ENCODE results near the gene APOA1. TPM values are rescaled to one million over a fixed set of nuclear protein-coding genes. Genes with fewer than 3 reads are reported as not detected.

Gene APOA1
- total and polyA plus RNA-seq, 2 donors (not counting 3 experiments of a cell fraction or from before 2014, with no cell fraction given), result not detected

DNA sequence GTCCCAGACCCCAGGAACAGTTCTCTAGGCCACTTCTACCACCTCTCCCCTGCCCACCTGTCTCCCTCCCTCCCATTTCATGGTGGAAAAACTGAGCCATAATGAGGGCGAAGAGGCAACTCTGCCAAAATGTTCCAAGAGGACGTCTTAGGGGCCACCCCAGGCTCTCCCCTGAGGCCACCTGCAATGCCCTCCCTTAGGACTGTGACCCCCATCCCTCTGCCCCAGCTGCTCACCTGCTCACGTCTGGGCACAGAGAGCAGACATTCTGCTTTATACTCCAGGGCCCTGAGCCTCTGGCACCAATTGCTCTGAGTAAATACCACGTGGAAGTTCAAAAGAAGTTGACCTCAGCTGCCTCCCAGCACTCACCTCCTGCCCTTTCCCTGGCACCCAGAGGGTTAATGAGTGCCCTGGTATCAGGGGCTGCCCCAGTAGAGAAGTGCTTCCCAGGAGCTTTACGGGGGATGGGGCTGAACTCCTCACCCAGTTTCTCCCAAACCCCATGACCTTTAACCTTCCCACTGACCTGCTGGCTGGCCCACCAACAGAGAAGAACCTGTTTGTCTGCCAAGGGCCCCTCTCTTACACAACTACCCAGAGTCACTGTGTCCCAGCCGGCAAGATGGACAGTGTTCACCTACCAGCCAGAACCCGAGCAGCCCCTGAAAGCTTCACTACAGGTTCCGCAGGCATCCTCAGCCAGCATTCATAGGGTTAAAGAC lies 45.1 kb downstream of the APOA1 start:
- CTCF ChIA-PET, result interaction anchor here (1.6 to 6.2 kb wide), 11 partner anchors 9 to 435 kb away, joined by 4 to 272 read pairs (median 9); partner anchors contain the start of genes APOA1 and PAFAH1B2
- Histone ChIP-seq H4K20me1 (replicated peaks; ENCODE audit: control insufficient read depth, extremely low read depth, insufficient read depth, low read length) (no peaks in the 10 kb centered on the region), H3K4me3 (replicated peaks in 1 of 3; ENCODE audit: insufficient read depth in 1 of 3, low read depth in 1 of 3, low read length in 3 of 3) (no peak overlapping the region), H3K9me3 (replicated peaks; ENCODE audit: control insufficient read depth, insufficient read depth, low read length) (no peaks in the 10 kb centered on the region), H2AFZ (ENCODE audit: low read depth, low read length) (no peak overlapping the region), H3K4me2 (ENCODE audit: insufficient read depth, low read length) (no peak overlapping the region), H3K4me1 (ENCODE audit: control insufficient read depth, extremely low read depth, insufficient read depth, low read length) (peaks cover 5% of the 10 kb centered on the region), H3K27ac (ENCODE audit: insufficient read depth, low read depth, low read length) (no peak overlapping the region), H3K36me3 (ENCODE audit: control insufficient read depth in 2 of 2, extremely low read depth in 1 of 2, insufficient read depth in 2 of 2, low read length in 2 of 2) (no peaks in the 10 kb centered on the region), H3K9me1 (replicated peaks; ENCODE audit: control insufficient read depth, extremely low read depth, insufficient read depth, low read length) (no peaks in the 10 kb centered on the region), H3K79me2 (ENCODE audit: control insufficient read depth, insufficient read depth, low read length) (peaks cover 4% of the 10 kb centered on the region), H3K27me3 (ENCODE audit: control insufficient read depth in 2 of 2, insufficient read depth in 2 of 2, low read length in 2 of 2) (no peaks in the 10 kb centered on the region), H3K9ac (replicated peaks; ENCODE audit: extremely low read depth, insufficient read depth, low read length) (no peak overlapping the region)
- FAIRE-seq (no peak), DNase-seq (ENCODE audit: low read depth, low spot score) (no peak)
- dilution Hi-C loops (cut with MboI; ENCODE audit: extremely low pct_ligation_motif_present, low sequenced_read_pairs) (no loop called here), intact Hi-C loops (cut with micrococcal nuclease) (loop anchor here (5.0 kb wide), 1 partner anchor 75 kb away; no protein-coding TSS in a partner anchor)
- POLR2A ChIA-PET, result interaction anchor here (1.0 kb wide), 1 partner anchor 314 kb away, joined by 5 read pairs; no protein-coding TSS in a partner anchor
- no TSS peak for BruUV-seq (replicated peaks)
- TF ChIP-seq MYC (IDR thresholded peaks at IDR 0.05; ENCODE audit: low read depth, low read length) (no peak), GATA2 (IDR thresholded peaks at IDR 0.05; ENCODE audit: insufficient read depth, insufficient read length, low read depth, low read length) (no peak), JUN (IDR thresholded peaks at IDR 0.05; ENCODE audit: borderline replicate concordance, insufficient read depth, insufficient read length, low read depth) (no peak), POLR2A (IDR thresholded peaks at IDR 0.05; ENCODE audit: low read depth, low read length) (no peak), FOS (IDR thresholded peaks at IDR 0.05; ENCODE audit: borderline replicate concordance, insufficient read depth, low read length) (no peak), EZH2 (IDR thresholded peaks at IDR 0.05; ENCODE audit: borderline replicate concordance, low read depth, low read length, severe bottlenecking) (no peak), POLR2AphosphoS5 (IDR thresholded peaks at IDR 0.05; ENCODE audit: insufficient read depth, low read depth, low read length) (no peak)
- TF ChIP-seq, protein P1, sequence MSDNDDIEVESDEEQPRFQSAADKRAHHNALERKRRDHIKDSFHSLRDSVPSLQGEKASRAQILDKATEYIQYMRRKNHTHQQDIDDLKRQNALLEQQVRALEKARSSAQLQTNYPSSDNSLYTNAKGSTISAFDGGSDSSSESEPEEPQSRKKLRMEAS (IDR thresholded peaks at IDR 0.05; ENCODE audit: insufficient read depth, insufficient read length), result no peak
- TF ChIP-seq, protein P2, sequence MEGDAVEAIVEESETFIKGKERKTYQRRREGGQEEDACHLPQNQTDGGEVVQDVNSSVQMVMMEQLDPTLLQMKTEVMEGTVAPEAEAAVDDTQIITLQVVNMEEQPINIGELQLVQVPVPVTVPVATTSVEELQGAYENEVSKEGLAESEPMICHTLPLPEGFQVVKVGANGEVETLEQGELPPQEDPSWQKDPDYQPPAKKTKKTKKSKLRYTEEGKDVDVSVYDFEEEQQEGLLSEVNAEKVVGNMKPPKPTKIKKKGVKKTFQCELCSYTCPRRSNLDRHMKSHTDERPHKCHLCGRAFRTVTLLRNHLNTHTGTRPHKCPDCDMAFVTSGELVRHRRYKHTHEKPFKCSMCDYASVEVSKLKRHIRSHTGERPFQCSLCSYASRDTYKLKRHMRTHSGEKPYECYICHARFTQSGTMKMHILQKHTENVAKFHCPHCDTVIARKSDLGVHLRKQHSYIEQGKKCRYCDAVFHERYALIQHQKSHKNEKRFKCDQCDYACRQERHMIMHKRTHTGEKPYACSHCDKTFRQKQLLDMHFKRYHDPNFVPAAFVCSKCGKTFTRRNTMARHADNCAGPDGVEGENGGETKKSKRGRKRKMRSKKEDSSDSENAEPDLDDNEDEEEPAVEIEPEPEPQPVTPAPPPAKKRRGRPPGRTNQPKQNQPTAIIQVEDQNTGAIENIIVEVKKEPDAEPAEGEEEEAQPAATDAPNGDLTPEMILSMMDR (IDR thresholded peaks at IDR 0.05; ENCODE audit: extremely low read depth in 1 of 2, insufficient read depth in 1 of 2, low read depth in 1 of 2, low read length in 2 of 2), result no peak

All from endothelial cell of umbilical vein (primary cell).